ENCODE data around the gene PDXP. TPM values are rescaled to one million over a fixed set of nuclear protein-coding genes. Genes with fewer than 3 reads are reported as not detected.

Gene PDXP
- total RNA-seq, 2 experiments from 2014 or later: 41.4 to 42.5 TPM

GRCh38 chr22:37635157-37635556 is 23.4 kb upstream of the PDXP start:
- Mint-ChIP-seq H3K9me3 (no peaks in the 10 kb centered on the region), H3K36me3 (peaks cover 8% of the 10 kb centered on the region), H3K27ac (peak overlapping the region; percentile 92), H3K4me3 (no peak overlapping the region), H3K27me3 (no peaks in the 10 kb centered on the region), H3K4me1 (peaks cover 71% of the 10 kb centered on the region)
- no peak for DNase-seq

GRCh38 chr22:37636186-37636948 is 22.2 kb upstream of the PDXP start:
- Mint-ChIP-seq H3K4me1 (peaks cover 70% of the 10 kb centered on the region), H3K27me3 (no peaks in the 10 kb centered on the region), H3K27ac (peak overlapping the region; percentile 77), H3K9me3 (no peaks in the 10 kb centered on the region), H3K4me3 (no peak overlapping the region), H3K36me3 (peaks cover 10% of the 10 kb centered on the region)
- no peak for DNase-seq

GRCh38 chr22:37636949-37637273 is 21.6 kb upstream of the PDXP start:
- DNase-seq: no peak
- Mint-ChIP-seq H3K27ac (peak overlapping the region; percentile 77), H3K27me3 (no peaks in the 10 kb centered on the region), H3K36me3 (peaks cover 6% of the 10 kb centered on the region), H3K4me3 (no peak overlapping the region), H3K9me3 (no peaks in the 10 kb centered on the region), H3K4me1 (peaks cover 70% of the 10 kb centered on the region)

DNA sequence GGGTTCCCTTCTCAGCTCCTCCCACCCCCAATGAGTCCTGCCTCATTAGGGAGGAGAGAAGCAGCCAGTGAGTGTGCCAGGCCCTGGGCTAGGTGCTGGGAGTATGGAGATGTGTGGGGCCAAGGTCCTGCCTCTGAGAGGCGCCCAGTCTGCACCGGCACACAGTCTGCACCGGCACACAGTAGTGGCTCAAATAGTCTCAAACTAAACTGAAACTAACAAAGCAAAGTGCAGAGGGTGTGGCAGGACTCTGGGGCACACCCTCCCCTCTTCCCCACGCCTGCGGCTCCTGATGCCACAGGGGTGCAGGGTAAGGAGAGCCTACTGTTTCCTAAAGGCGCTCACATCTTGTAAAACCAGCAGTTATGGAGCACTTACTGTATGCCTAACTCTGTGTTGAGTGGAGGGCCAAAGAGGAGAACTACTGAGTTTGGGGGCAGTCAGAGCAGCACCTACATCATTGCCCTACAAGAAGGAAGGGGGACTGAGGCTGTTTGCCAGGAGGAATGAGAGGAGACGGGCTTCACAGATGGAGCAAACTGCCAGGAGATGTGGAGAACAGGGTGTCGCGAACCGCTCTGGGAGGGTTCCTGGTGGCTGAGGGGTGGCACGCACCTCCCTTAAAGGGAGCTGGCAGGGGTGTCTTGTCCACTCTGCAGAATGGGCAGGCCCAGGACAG is 20.0 kb upstream of the PDXP start:
- Mint-ChIP-seq H3K27me3 (no peaks in the 10 kb centered on the region), H3K4me3 (peak overlapping the region; percentile 100), H3K27ac (peak overlapping the region; percentile 63), H3K4me1 (peaks cover 68% of the 10 kb centered on the region), H3K36me3 (peaks cover 8% of the 10 kb centered on the region), H3K9me3 (no peaks in the 10 kb centered on the region)
- peak; percentile 37 for DNase-seq

DNA sequence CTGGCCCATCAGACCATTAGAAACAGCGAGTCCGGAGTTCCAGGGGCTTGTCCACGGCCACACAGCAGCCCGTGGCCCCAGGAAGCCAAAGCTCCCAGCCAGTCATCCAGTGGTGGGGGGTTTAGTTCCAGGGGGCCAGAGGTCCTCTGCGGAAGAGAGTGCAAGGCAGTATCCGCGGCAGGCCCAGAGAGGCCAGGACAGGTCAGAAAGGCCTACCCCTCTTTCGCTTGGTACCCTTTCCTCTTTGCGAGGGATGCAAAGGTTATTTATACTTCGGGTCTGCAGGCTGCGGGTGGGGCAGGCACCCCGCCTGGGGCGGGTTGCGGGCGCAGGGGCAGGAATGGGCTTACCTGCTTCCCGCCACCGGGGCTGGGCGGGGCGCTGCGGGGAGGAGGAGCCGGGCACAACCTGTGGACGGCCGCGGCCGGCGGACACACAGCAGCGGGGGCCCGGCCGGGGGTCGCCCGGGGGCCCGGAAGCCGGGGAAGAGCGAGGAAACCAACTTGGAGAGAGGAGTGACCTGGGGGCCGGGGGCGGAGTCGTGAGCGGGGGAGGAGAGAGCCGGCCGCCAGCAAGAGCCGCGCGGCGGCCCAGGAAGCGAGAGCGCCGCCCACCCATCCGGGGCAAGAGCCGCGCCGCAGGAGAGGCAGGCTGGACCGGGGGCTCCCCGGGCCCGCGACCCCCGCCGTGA is 19.3 kb upstream of the PDXP start, which contains the start of gene SH3BP1:
Gene SH3BP1 (plus strand): TSS at position 600 of the 691 bp plus-strand sequence. CDS start 119 bp downstream, outside the sequence.
- Mint-ChIP-seq H3K4me1 (peaks cover 65% of the 10 kb centered on the region), H3K27ac (peak within 1 kb of the TSS; percentile 98), H3K4me3 (peak within 1 kb of the TSS; percentile 100), H3K27me3 (no peaks in the 10 kb centered on the region), H3K36me3 (peaks cover 11% of the 10 kb centered on the region), H3K9me3 (no peaks in the 10 kb centered on the region)
- DNase-seq: peak; percentile 78

GRCh38 chr22:37639771-37640590 is 18.5 kb upstream of the PDXP start:
- Mint-ChIP-seq H3K27ac (peak overlapping the region; percentile 98), H3K36me3 (peaks cover 17% of the 10 kb centered on the region), H3K27me3 (no peaks in the 10 kb centered on the region), H3K9me3 (no peaks in the 10 kb centered on the region), H3K4me1 (peaks cover 58% of the 10 kb centered on the region), H3K4me3 (peak overlapping the region; percentile 100)
- DNase-seq: peak; percentile 46

- H3K36me3 Mint-ChIP-seq: peaks cover 18% of the 10 kb centered on the region
- H3K27me3 Mint-ChIP-seq: no peaks in the 10 kb centered on the region
- no peaks in the 10 kb centered on the region for H3K9me3 Mint-ChIP-seq
- H3K27ac Mint-ChIP-seq: peak overlapping the region; percentile 98
- no peak for DNase-seq
- peak overlapping the region; percentile 100 for H3K4me3 Mint-ChIP-seq
- peaks cover 51% of the 10 kb centered on the region for H3K4me1 Mint-ChIP-seq
These were observed 17.6 kb upstream of the PDXP start for GRCh38 chr22:37640591-37641560.

GRCh38 chr22:37641561-37641949 is 17.0 kb upstream of the PDXP start:
- H3K9me3 Mint-ChIP-seq: no peaks in the 10 kb centered on the region
- no peak overlapping the region for H3K27ac Mint-ChIP-seq
- peak overlapping the region; percentile 100 for H3K4me3 Mint-ChIP-seq
- no peaks in the 10 kb centered on the region for H3K27me3 Mint-ChIP-seq
- peaks cover 46% of the 10 kb centered on the region for H3K4me1 Mint-ChIP-seq
- no peak for DNase-seq
- peaks cover 16% of the 10 kb centered on the region for H3K36me3 Mint-ChIP-seq

DNA sequence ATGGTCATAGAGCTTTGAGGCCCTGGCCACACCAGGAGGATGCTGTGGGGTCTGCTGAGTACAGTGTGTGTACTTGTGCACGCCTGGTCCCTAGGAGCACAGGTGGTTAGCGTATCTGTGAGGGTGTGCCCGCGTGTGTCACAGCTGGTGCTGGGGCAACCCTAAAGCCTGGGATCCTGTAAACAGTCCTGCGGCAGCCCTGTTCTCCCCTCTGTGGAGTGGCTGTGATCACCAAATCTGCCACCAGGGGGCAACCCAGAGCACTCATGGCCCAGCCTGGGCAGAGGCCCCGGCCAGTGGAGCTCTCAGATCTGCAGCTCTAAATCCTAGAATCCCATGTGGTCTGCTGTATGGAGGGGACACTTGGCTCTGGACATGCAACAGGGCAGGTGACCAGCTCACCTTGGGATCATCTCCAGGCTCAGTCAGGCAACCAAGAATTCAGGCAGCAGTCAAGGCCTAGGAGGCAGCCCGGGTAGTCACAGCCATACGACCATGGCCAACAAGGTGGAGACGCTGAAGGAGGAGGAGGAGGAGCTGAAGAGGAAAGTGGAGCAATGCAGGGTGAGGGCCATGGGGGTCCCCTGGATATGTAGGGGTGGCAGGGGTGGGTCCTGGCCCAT is 15.2 kb upstream of the PDXP start:
- peaks cover 17% of the 10 kb centered on the region for H3K36me3 Mint-ChIP-seq
- DNase-seq: peak; percentile 85
- no peaks in the 10 kb centered on the region for H3K27me3 Mint-ChIP-seq
- peak overlapping the region; percentile 42 for H3K4me3 Mint-ChIP-seq
- H3K4me1 Mint-ChIP-seq: peaks cover 28% of the 10 kb centered on the region
- peak overlapping the region; percentile 72 for H3K27ac Mint-ChIP-seq
- H3K9me3 Mint-ChIP-seq: no peaks in the 10 kb centered on the region

- H3K9me3 Mint-ChIP-seq: no peaks in the 10 kb centered on the region
- no peak for DNase-seq
- no peaks in the 10 kb centered on the region for H3K27me3 Mint-ChIP-seq
- H3K4me1 Mint-ChIP-seq: peaks cover 15% of the 10 kb centered on the region
- H3K27ac Mint-ChIP-seq: no peak overlapping the region
- H3K36me3 Mint-ChIP-seq: peaks cover 29% of the 10 kb centered on the region
- no peak overlapping the region for H3K4me3 Mint-ChIP-seq
These were observed 11.2 kb upstream of the PDXP start for GRCh38 chr22:37647317-37647716.

DNA sequence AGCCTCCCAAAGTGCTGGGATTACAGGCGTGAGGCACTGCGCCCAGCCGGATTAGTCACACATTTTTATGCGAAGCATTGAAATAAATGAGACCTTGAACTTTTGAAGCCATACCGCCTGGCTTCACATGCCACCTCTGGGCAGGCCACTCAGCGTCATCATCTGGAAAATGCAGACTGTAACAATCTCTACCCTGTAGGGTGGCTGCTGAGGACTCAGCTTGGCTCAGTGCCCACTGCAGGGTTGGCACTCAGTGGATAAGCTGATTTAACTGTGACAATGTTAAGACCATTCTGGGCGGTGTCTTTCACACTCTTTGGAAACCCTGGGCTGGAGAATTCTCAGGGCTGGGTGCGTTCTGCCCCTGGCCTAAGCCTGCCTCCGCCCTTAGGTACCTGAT is 10.6 kb upstream of the PDXP start:
- peaks cover 34% of the 10 kb centered on the region for H3K36me3 Mint-ChIP-seq

GRCh38 chr22:37650463-37651136 is 7.9 kb upstream of the PDXP start:
- Mint-ChIP-seq H3K36me3 (peaks cover 21% of the 10 kb centered on the region), H3K4me3 (no peak overlapping the region), H3K27me3 (no peaks in the 10 kb centered on the region), H3K9me3 (no peaks in the 10 kb centered on the region), H3K27ac (no peak overlapping the region), H3K4me1 (peaks cover 4% of the 10 kb centered on the region)
- DNase-seq: no peak

More for the DNA sequence above, 10.6 kb upstream of the PDXP start:
- Mint-ChIP-seq H3K9me3 (no peaks in the 10 kb centered on the region), H3K4me1 (peaks cover 12% of the 10 kb centered on the region), H3K27ac (no peak overlapping the region), H3K4me3 (no peak overlapping the region), H3K27me3 (no peaks in the 10 kb centered on the region)
- no peak for DNase-seq

Data from activated naive CD8-positive, alpha-beta T cell treated with anti-CD3 and anti-CD28 coated beads for 36 hours (primary cell).